GM19238 (cell line): Measurements from ENCODE around the gene SLC25A11.

ENCODE experiments used
- DNase-seq: peaks from one replicate; pipeline ENCODE4 v3.0.0; 2011; ENCODE audit warnings: low spot score; ENCODE audit not compliant: insufficient read length

The SLC25A11 gene

GRCh38 chr17:4896332-4897197 lies 43.3 kb downstream of the SLC25A11 start:
- DNase-seq = no peak

- no peak for DNase-seq
These were observed 44.1 kb downstream of the SLC25A11 start for GRCh38 chr17:4895657-4896331.

GRCh38 chr17:4895121-4895520 lies 44.7 kb downstream of the SLC25A11 start:
- DNase-seq = no peak

- DNase-seq = no peak
These were observed 45.9 kb downstream of the SLC25A11 start for GRCh38 chr17:4893721-4894560.

- no peak for DNase-seq
These were observed 46.6 kb downstream of the SLC25A11 start for GRCh38 chr17:4893272-4893671.

GRCh38 chr17:4892499-4893221 lies 47.2 kb downstream of the SLC25A11 start:
- DNase-seq = no peak

GRCh38 chr17:4891411-4892410 lies 48.1 kb downstream of the SLC25A11 start:
- no peak for DNase-seq

- no peak for DNase-seq
These were observed 52.3 kb downstream of the SLC25A11 start for GRCh38 chr17:4887581-4887980.
